Fibroblast of lung (primary cell): Measurements from ENCODE around the gene TMEM184A. TPM values are rescaled to one million over a fixed set of nuclear protein-coding genes. Genes with fewer than 3 reads are reported as not detected.

Experiments
- DNase-seq, 2 donors: peaks; one replicate each; pipeline versions ENCODE4 v3.0.0 to v3.0.0-alpha.2; 2010; ENCODE audit warnings: low read depth in 2 of 2
- H2AFZ ChIP-seq: 2 replicates; pipeline ENCODE4 v1.5.1; 2012; ENCODE audit warnings: low read length, control low read depth, inconsistent platforms
- H3K27ac ChIP-seq: 2 replicates; pipeline ENCODE4 v1.5.1; 2011; ENCODE audit warnings: low read length, control low read depth; ENCODE audit not compliant: insufficient read depth
- H3K27me3 ChIP-seq: 2 replicates; pipeline ENCODE4 v1.5.1; 2011; ENCODE audit warnings: mild to moderate bottlenecking, low read length; ENCODE audit not compliant: control insufficient read depth, insufficient read depth
- H3K36me3 ChIP-seq: 2 replicates; pipeline ENCODE4 v1.5.1; 2011; ENCODE audit warnings: low read length; ENCODE audit not compliant: control insufficient read depth, insufficient read depth
- H3K4me1 ChIP-seq: 2 replicates; pipeline ENCODE4 v1.5.1; 2011; ENCODE audit warnings: low read length; ENCODE audit not compliant: control insufficient read depth, insufficient read depth; ENCODE audit errors: extremely low read depth
- H3K4me2 ChIP-seq: 2 replicates; pipeline ENCODE4 v1.5.1; 2011; ENCODE audit warnings: low read length, control low read depth; ENCODE audit not compliant: insufficient read depth; ENCODE audit errors: extremely low read depth
- H3K4me3 ChIP-seq, 4 experiments: fragments of 200-600 bp in 1 of 4; sonication (generic) in 1 of 4; replicated peaks in 1 of 4; 2 replicates each; pipeline ENCODE4 v1.5.1; 2011 to 2016; ENCODE audit warnings: low read length in 4 of 4, low read depth in 3 of 4, mild to moderate bottlenecking in 3 of 4, control low read depth in 2 of 4, inconsistent platforms in 1 of 4, mixed read lengths in 1 of 4; ENCODE audit not compliant: insufficient read depth in 1 of 4; ENCODE audit errors: control extremely low read depth in 1 of 4
- H3K79me2 ChIP-seq: 2 replicates; pipeline ENCODE4 v1.5.1; 2012; ENCODE audit warnings: mild to moderate bottlenecking, low read length, inconsistent platforms; ENCODE audit not compliant: control insufficient read depth, insufficient read depth
- H3K9ac ChIP-seq: 2 replicates; pipeline ENCODE4 v1.5.1; 2011; ENCODE audit warnings: mild to moderate bottlenecking, low read length, control low read depth; ENCODE audit not compliant: insufficient read depth
- H3K9me3 ChIP-seq: 2 replicates; pipeline ENCODE4 v1.5.1; 2012; ENCODE audit warnings: low read depth, low read length; ENCODE audit not compliant: control insufficient read depth, insufficient read depth
- H4K20me1 ChIP-seq: 2 replicates; pipeline ENCODE4 v1.5.1; 2011; ENCODE audit warnings: low read length; ENCODE audit not compliant: control insufficient read depth, insufficient read depth; ENCODE audit errors: extremely low read depth
- CTCF ChIP-seq, 2 donors: IDR thresholded peaks in 1 of 2; conservative IDR thresholded peaks in 1 of 2; 1 replicate in 1 of 2; 2 replicates in 1 of 2; pipeline ENCODE4 v1.5.1; 2011 to 2012; ENCODE audit warnings: low read length in 2 of 2, control low read depth in 1 of 2, inconsistent platforms in 1 of 2, low read depth in 1 of 2, mild to moderate bottlenecking in 1 of 2
- EZH2 ChIP-seq: IDR thresholded peaks from 2 replicates; pipeline ENCODE4 v1.5.1; 2012; ENCODE audit warnings: low read length, control low read depth, mild to moderate bottlenecking; ENCODE audit errors: missing control alignments
- polyA plus RNA-seq, 2 donors: library from polyadenylated mRNA; depleted of rRNA in 1 of 2; stranded (reverse) in 1 of 2; unstranded in 1 of 2; fragments of >200 nt; gene quantifications; 2 replicates each; pipeline ENCODE4 v1.2.1, GENCODE V29; 2011 to 2012; ENCODE audit warnings: missing spikeins in 1 of 2
- total RNA-seq: library from RNA; depleted of rRNA; stranded (reverse); fragments of >200 nt; gene quantifications from 2 replicates; pipeline ENCODE4 v1.2.1, GENCODE V29; 2014

Gene TMEM184A
- total and polyA plus RNA-seq, 2 donors (not counting 1 experiment from before 2014, with no cell fraction given), result under 0.01 to 0.05 TPM

GRCh38 chr7:1559626-1560590 lies 3.9 kb upstream of the TMEM184A start:
- Histone ChIP-seq H3K4me3 (no peak overlapping the region), H4K20me1 (no peaks in the 10 kb centered on the region), H3K9me3 (no peaks in the 10 kb centered on the region), H3K4me2 (no peak overlapping the region), H3K27me3 (no peaks in the 10 kb centered on the region), H2AFZ (no peak overlapping the region), H3K79me2 (no peaks in the 10 kb centered on the region), H3K9ac (no peak overlapping the region), H3K27ac (no peak overlapping the region), H3K4me1 (peaks cover 12% of the 10 kb centered on the region), H3K36me3 (no peaks in the 10 kb centered on the region)
- no peak for DNase-seq
- no peak for TF ChIP-seq EZH2
- no peak for TF ChIP-seq CTCF (conservative IDR thresholded peaks at IDR 0.05 in 1 of 2, IDR thresholded peaks at IDR 0.05 in 1 of 2; ENCODE audit: low read depth in 1 of 2, low read length in 2 of 2)

GRCh38 chr7:1558841-1559625 lies 3.0 kb upstream of the TMEM184A start:
- no peak overlapping the region for H3K9ac ChIP-seq
- H3K9me3 ChIP-seq, result no peaks in the 10 kb centered on the region
- no peak overlapping the region for H2AFZ ChIP-seq
- H3K79me2 ChIP-seq, result no peaks in the 10 kb centered on the region
- no peak for DNase-seq
- H3K36me3 ChIP-seq, result no peaks in the 10 kb centered on the region
- no peaks in the 10 kb centered on the region for H3K27me3 ChIP-seq
- no peak overlapping the region for H3K4me2 ChIP-seq
- H3K4me3 ChIP-seq, result no peak overlapping the region
- peaks cover 12% of the 10 kb centered on the region for H3K4me1 ChIP-seq
- H4K20me1 ChIP-seq, result no peaks in the 10 kb centered on the region
- no peak overlapping the region for H3K27ac ChIP-seq
- TF ChIP-seq CTCF (conservative IDR thresholded peaks at IDR 0.05 in 1 of 2, IDR thresholded peaks at IDR 0.05 in 1 of 2; ENCODE audit: low read depth in 1 of 2, low read length in 2 of 2) (no peak), EZH2 (no peak)

- Histone ChIP-seq H2AFZ (no peak overlapping the region), H3K9me3 (no peaks in the 10 kb centered on the region), H3K79me2 (no peaks in the 10 kb centered on the region), H3K4me1 (peaks cover 12% of the 10 kb centered on the region), H3K4me2 (no peak overlapping the region), H4K20me1 (no peaks in the 10 kb centered on the region), H3K27me3 (no peaks in the 10 kb centered on the region), H3K4me3 (no peak overlapping the region), H3K9ac (no peak overlapping the region), H3K27ac (no peak overlapping the region), H3K36me3 (no peaks in the 10 kb centered on the region)
- TF ChIP-seq EZH2, result no peak
- peak in 1 of 2 donors; percentile 1 for TF ChIP-seq CTCF (conservative IDR thresholded peaks at IDR 0.05 in 1 of 2, IDR thresholded peaks at IDR 0.05 in 1 of 2; ENCODE audit: low read depth in 1 of 2, low read length in 2 of 2)
- no peak for DNase-seq
Measured at GRCh38 chr7:1558181-1558811, 2.3 kb upstream of the TMEM184A start.
